ENCODE results near the gene NOSTRIN.
A peak's percentile ranks its signal among the peaks of the same experiment; 100 is the strongest.
"Not testable (repeated sequence)": the region's sequence is repeated elsewhere in the genome, so short reads cannot be mapped to it uniquely, and the experiment has no call there.

Gene NOSTRIN

GRCh38 chr2:168819829-168820489 lies 17.5 kb downstream of the NOSTRIN start:
- no peak for DNase-seq

DNA sequence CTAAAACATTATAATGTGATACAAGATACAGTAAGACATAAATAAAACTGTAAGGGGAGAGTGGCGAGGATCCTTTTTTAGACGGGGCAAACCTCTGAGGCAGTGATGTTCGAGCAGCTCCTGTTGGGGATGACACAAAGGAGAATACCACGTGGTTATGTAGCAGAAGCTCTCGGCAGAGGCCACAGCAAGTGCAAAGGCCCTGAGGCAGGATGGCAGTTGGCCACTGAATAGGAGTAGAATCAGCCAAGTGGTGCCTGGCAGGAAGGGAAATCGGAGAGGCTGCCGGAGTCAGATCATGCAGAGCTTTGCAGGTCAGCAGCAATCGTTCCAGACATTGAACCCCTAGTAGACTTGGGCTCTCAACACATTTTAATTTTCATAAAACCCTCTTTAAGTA lies 19.1 kb downstream of the NOSTRIN start:
- no peak for DNase-seq

- DNase-seq: no peak
Observed at GRCh38 chr2:168821992-168822391, 19.6 kb downstream of the NOSTRIN start.

- DNase-seq: no peak
Observed at GRCh38 chr2:168825126-168825525, 22.7 kb downstream of the NOSTRIN start.

DNA sequence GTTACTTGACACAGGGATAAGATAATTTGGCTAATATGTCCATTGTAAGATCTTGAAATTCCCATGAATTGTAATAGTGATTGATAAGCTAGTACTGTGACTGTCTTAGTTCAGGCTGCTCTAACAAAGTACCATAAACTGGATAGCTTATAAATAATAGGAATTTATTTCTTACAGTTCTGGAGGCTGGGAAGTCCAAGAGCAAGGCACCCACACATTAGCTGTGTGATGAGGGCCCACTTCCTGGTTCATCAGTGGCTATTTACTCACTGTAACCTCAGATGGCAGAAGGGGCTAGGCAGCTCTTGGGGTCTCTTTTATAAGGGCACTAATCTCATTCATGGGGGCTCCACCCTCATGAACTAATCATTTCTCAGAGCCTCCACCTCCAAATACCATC lies 28.5 kb downstream of the NOSTRIN start:
- no peak for DNase-seq

GRCh38 chr2:168831662-168832061 lies 29.2 kb downstream of the NOSTRIN start:
- DNase-seq: no peak

DNA sequence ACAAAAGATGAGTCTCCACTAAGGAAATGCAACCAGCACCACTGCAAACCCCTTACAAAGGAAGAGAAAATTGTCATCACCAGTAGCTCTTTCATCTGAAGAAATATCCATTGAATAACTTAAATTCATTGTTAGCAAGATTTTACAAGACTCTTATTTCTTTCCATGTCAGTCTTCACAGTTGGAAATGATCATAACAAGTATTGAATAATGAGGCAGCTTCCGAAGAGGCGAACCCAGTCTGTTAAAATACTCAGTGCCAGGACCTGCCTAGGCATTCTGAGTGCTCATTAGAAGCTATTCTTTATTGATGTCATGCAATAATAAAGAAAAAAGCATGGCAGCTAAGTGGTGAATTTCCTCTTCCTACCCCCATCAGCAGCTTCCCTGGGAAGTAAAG lies 33.5 kb downstream of the NOSTRIN start:
- no peak for DNase-seq

GRCh38 chr2:168841445-168841844 lies 39.0 kb downstream of the NOSTRIN start:
- no peak for DNase-seq

GRCh38 chr2:168843253-168843652 lies 40.8 kb downstream of the NOSTRIN start:
- no peak for DNase-seq

DNA sequence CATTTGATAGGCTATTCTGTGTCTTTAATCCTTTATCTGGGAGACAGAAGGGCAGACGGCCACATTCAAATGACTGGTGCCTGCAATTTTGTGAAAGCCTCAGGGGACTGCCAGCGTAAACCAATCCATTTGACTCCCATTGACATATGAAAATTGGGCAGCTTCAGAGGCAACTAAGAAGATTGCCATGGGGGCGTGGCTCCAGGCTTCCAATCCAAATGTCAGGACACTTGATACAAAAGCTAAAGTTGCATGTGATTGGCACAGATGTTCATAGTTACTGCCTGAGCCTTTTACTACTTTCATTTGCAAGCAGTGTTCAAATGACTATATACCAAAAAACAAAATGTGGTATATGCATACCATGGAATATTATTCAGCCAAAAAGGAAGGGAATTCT lies 45.8 kb downstream of the NOSTRIN start:
- DNase-seq: no peak

DNA sequence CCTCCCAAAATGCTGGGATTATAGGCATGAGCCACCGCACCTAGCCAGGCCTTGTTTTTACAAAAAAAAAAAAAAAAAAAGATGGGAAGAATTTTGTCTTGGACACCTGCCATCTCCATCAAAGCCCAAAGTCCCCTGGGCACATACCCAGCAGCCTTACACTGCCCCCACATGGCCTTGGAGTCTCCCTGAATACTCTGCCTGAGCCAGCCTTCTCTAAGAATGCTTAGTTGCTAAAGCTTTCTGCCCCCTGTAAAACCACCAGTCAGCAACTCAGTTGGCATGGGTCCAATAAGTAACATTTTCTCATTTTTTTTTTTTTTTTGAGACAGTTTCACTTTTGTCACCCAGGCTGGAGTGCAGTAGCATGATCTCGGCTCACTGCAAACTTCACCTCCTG lies 47.2 kb downstream of the NOSTRIN start:
- no peak for DNase-seq

DNA sequence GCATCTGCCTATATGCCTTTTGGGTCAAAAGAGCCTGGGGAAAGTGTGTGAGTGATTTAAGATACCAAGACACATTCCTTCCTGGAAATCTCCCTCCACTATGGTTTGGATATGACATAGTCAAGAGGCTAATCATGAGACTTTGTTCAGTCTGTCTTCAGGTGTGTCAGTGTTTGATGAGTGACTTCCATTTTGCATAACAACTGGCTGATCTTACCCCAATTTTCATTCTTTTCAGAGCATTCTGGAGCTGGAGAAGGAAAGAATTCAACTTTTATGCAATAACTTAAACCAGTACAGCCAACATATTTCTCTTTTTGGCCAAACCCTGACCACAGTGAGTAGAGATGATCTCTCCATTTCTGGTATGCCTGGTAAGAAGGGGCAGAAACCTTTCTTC lies 48.4 kb downstream of the NOSTRIN start:
- no peak for DNase-seq

GRCh38 chr2:168851674-168852320 lies 49.4 kb downstream of the NOSTRIN start:
- DNase-seq: no peak

GRCh38 chr2:168852481-168852880 lies 50.0 kb downstream of the NOSTRIN start:
- no peak for DNase-seq

- no peak for DNase-seq
Observed at GRCh38 chr2:168853471-168853870, 51.0 kb downstream of the NOSTRIN start.

GRCh38 chr2:168854651-168855050 lies 52.2 kb downstream of the NOSTRIN start:
- DNase-seq: no peak

- no peak for DNase-seq
Observed at GRCh38 chr2:168855601-168856000, 53.2 kb downstream of the NOSTRIN start.

DNA sequence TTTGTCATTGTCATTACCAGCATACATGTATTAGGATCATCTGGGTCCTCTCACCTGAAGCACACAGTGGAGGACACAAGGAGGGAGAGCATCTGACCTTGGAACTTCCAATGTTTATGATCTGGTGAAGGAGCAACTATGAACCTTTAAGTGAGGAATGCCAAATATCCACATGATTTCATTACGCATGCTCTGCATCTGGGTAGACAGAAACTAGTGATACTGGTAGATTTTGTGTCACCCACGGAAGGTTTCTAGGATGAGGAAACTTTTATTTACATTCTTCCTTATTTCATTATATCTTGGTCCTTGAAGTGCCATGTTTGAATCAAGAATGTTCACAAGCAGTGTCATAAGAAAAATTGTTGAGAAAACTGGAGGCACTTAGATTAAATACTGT lies 55.7 kb downstream of the NOSTRIN start:
- DNase-seq: no peak

- not testable (repeated sequence) for DNase-seq
Observed at GRCh38 chr2:168867164-168867563, 64.7 kb downstream of the NOSTRIN start.

DNA sequence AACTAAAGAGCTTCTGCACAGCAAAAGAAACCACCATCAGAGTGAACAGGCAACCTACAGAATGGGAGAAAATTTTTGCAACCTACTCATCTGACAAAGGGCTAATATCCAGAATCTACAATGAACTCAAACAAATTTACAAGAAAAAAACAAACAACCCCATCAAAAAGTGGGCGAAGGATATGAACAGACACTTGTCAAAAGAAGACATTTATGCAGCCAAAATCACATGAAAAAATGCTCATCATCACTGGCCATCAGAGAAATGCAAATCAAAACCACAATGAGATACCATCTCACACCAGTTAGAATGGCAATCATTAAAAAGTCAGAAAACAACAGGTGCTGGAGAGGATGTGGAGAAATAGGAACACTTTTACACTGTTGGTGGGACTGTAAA lies 67.9 kb downstream of the NOSTRIN start:
- not testable (repeated sequence) for DNase-seq

DNA sequence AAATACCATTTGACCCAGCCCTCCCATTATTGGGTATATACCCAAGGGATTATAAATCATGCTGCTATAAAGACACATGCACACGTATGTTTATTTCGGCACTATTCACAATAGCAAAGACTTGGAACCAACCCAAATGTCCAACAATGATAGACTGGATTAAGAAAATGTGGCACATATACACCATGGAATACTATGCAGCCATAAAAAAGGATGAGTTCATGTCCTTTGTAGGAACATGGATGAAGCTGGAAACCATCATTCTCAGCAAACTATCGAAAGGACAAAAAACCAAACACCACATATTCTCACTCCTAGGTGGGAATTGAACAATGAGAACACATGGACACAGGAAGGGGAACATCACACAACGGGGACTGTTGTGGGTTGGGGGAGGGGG lies 68.4 kb downstream of the NOSTRIN start:
- not testable (repeated sequence) for DNase-seq

- DNase-seq: no peak
Observed at GRCh38 chr2:168874368-168875054, 72.1 kb downstream of the NOSTRIN start.

- DNase-seq: not testable (repeated sequence)
Observed at GRCh38 chr2:168882163-168882562, 79.7 kb downstream of the NOSTRIN start.

- DNase-seq: peak; percentile 3
Observed at GRCh38 chr2:168884975-168885374, 82.5 kb downstream of the NOSTRIN start.

Data from stimulated activated CD4-positive, alpha-beta T cell treated with anti-CD3 and anti-CD28 coated beads, Interleukin-1b, Interleukin-23, amount 100 ng/mL, for 48 hours (primary cell).